Nephron (organoid): Measurements from ENCODE around the gene PDLIM1.

ENCODE experiments used
- H3K27ac Mint-ChIP-seq, 3 experiments: 2 replicates each; pipeline ENCODE4 v1.8.0; 2020; ENCODE audit warnings: mixed read lengths in 3 of 3, mild to moderate bottlenecking in 2 of 3, moderate library complexity in 1 of 3
- H3K27me3 Mint-ChIP-seq: 2 replicates; pipeline ENCODE4 v1.8.0; 2021; ENCODE audit warnings: low read depth, mild to moderate bottlenecking, moderate library complexity, mixed read lengths
- H3K36me3 Mint-ChIP-seq: 2 replicates; pipeline ENCODE4 v1.8.0; 2020; ENCODE audit warnings: low read depth, mixed read lengths
- H3K4me1 Mint-ChIP-seq: 2 replicates; pipeline ENCODE4 v1.8.0; 2020; ENCODE audit warnings: mixed read lengths
- H3K4me3 Mint-ChIP-seq, 3 experiments: 2 replicates each; pipeline ENCODE4 v1.8.0; 2020; ENCODE audit warnings: mild to moderate bottlenecking in 3 of 3, mixed read lengths in 3 of 3, moderate library complexity in 2 of 3
- H3K9me3 Mint-ChIP-seq: 2 replicates; pipeline ENCODE4 v1.8.0; 2020; ENCODE audit warnings: mixed read lengths
- CTCF ChIP-seq, 3 experiments: fragments of 200-600 bp; sonication (generic); IDR thresholded peaks; one replicate each; pipeline ENCODE4 v1.5.0; 2021; ENCODE audit warnings: antibody characterized with exemption in 3 of 3; ENCODE audit not compliant: unreplicated experiment in 3 of 3

Gene PDLIM1

GRCh38 chr10:95297402-95297801 lies 6.6 kb upstream of the PDLIM1 start:
- Mint-ChIP-seq H3K9me3 (no peaks in the 10 kb centered on the region), H3K36me3 (no peaks in the 10 kb centered on the region), H3K27me3 (peaks cover 12% of the 10 kb centered on the region), H3K4me1 (peaks cover 15% of the 10 kb centered on the region), H3K4me3 (no peak overlapping the region), H3K27ac (peak overlapping the region; percentile 49 to 78 (median 52))
- no peak for TF ChIP-seq CTCF (IDR thresholded peaks at IDR 0.05; ENCODE audit: unreplicated experiment in 3 of 3)

- no peaks in the 10 kb centered on the region for H3K36me3 Mint-ChIP-seq
- no peak overlapping the region for H3K4me3 Mint-ChIP-seq
- H3K27ac Mint-ChIP-seq: peak overlapping the region; percentile 49 to 78 (median 52)
- peaks cover 18% of the 10 kb centered on the region for H3K27me3 Mint-ChIP-seq
- no peak for TF ChIP-seq CTCF (IDR thresholded peaks at IDR 0.05; ENCODE audit: unreplicated experiment in 3 of 3)
- no peaks in the 10 kb centered on the region for H3K9me3 Mint-ChIP-seq
- H3K4me1 Mint-ChIP-seq: peaks cover 15% of the 10 kb centered on the region
These were observed 6.0 kb upstream of the PDLIM1 start for GRCh38 chr10:95296764-95297163.

- Mint-ChIP-seq H3K4me1 (peaks cover 16% of the 10 kb centered on the region), H3K9me3 (no peaks in the 10 kb centered on the region), H3K4me3 (no peak overlapping the region), H3K36me3 (no peaks in the 10 kb centered on the region), H3K27me3 (peaks cover 25% of the 10 kb centered on the region), H3K27ac (peak overlapping the region; percentile 65 to 83 (median 77))
- no peak for TF ChIP-seq CTCF (IDR thresholded peaks at IDR 0.05; ENCODE audit: unreplicated experiment in 3 of 3)
These were observed 4.4 kb upstream of the PDLIM1 start for GRCh38 chr10:95295031-95295755.

- H3K27ac Mint-ChIP-seq: peak overlapping the region; percentile 73 to 93 (median 77)
- H3K27me3 Mint-ChIP-seq: peaks cover 34% of the 10 kb centered on the region
- H3K4me3 Mint-ChIP-seq: peak overlapping the region in 2 of 3 experiments; percentile 2 to 24
- H3K9me3 Mint-ChIP-seq: no peaks in the 10 kb centered on the region
- no peaks in the 10 kb centered on the region for H3K36me3 Mint-ChIP-seq
- TF ChIP-seq CTCF (IDR thresholded peaks at IDR 0.05; ENCODE audit: unreplicated experiment in 3 of 3): no peak
- peaks cover 25% of the 10 kb centered on the region for H3K4me1 Mint-ChIP-seq
These were observed 2.8 kb upstream of the PDLIM1 start for GRCh38 chr10:95293631-95294030.

- H3K4me1 Mint-ChIP-seq: peaks cover 36% of the 10 kb centered on the region
- no peaks in the 10 kb centered on the region for H3K36me3 Mint-ChIP-seq
- peak overlapping the region; percentile 74 to 90 (median 86) for H3K4me3 Mint-ChIP-seq
- peaks cover 34% of the 10 kb centered on the region for H3K27me3 Mint-ChIP-seq
- no peaks in the 10 kb centered on the region for H3K9me3 Mint-ChIP-seq
- H3K27ac Mint-ChIP-seq: peak overlapping the region in 2 of 3 experiments; percentile 3 to 50
- TF ChIP-seq CTCF (IDR thresholded peaks at IDR 0.05; ENCODE audit: unreplicated experiment in 3 of 3): no peak
These were observed 699 bp upstream of the PDLIM1 start for GRCh38 chr10:95291365-95292039.
